ENCODE data around the gene CHMP4B.

DNA sequence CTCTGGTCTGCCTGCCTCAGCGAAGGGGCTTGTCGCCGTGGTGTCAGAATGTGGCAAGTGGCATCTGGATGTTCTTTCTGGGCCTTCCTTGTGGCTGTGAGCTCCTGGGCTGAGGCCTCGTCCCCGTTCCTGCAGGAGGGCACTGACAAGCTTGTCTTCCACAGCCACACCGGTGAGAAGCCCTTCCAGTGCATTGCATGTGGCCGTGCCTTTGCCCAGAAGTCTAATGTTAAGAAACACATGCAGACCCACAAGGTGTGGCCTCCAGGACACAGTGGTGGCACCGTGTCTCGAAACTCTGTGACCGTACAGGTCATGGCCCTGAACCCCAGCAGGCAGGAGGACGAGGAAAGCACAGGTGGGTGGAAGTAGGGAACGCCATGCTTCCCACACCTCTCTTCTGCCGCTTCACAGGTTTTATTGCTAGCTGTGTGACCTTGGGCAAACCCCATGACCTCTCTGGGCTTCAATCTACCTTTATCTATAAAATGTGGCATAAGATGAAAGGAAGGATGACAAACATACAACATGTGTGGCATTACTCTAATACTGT lies 49.4 kb upstream of the CHMP4B start:
- TF ChIP-seq POLR2AphosphoS5 (IDR thresholded peaks at IDR 0.05; ENCODE audit: low read depth, low read length) (no peak), REST (IDR thresholded peaks at IDR 0.05; ENCODE audit: insufficient read depth in 1 of 2, low read depth in 2 of 2, low read length in 2 of 2) (no peak), SIN3A (IDR thresholded peaks at IDR 0.05; ENCODE audit: borderline replicate concordance, insufficient read depth, low read length) (no peak), TAF1 (IDR thresholded peaks at IDR 0.05; ENCODE audit: borderline replicate concordance, insufficient read depth, low read length) (no peak), FOXP2 (optimal IDR thresholded peaks at IDR 0.05; ENCODE audit: borderline replicate concordance, extremely low read depth, extremely low read length, insufficient read depth) (no peak)
